Measurements from ENCODE around the gene MTX1.

The MTX1 gene

GRCh38 chr1:155205035-155205434 is 3.5 kb upstream of the MTX1 start:
- H3K27ac ChIP-seq (ENCODE audit: low read depth, low read length), result no peak overlapping the region
- TF ChIP-seq CTCF (IDR thresholded peaks at IDR 0.05; ENCODE audit: low read depth, low read length, poor library complexity, severe bottlenecking) (no peak), EZH2phosphoT487 (IDR thresholded peaks at IDR 0.05; ENCODE audit: borderline replicate concordance, low read length) (no peak)
- no peaks in the 10 kb centered on the region for H3K27me3 ChIP-seq (ENCODE audit: control insufficient read depth, low read length)
- no peaks in the 10 kb centered on the region for H3K36me3 ChIP-seq (ENCODE audit: control insufficient read depth, low read length)
- H3K9me2 ChIP-seq (replicated peaks; ENCODE audit: control insufficient read depth, low read length), result no peaks in the 10 kb centered on the region
- no peak overlapping the region for H3K4me3 ChIP-seq (ENCODE audit: low read length)
- H3K4me1 ChIP-seq (ENCODE audit: control insufficient read depth, low read length), result peaks cover 30% of the 10 kb centered on the region
- no peaks in the 10 kb centered on the region for H4K20me1 ChIP-seq (ENCODE audit: control insufficient read depth, insufficient read depth, low read depth, low read length)
- peaks cover 5% of the 10 kb centered on the region for H3F3A ChIP-seq (ENCODE audit: control insufficient read depth, insufficient read depth)
- H3K4me2 ChIP-seq (ENCODE audit: low read length), result no peak overlapping the region
- peaks cover 6% of the 10 kb centered on the region for H3K79me2 ChIP-seq (ENCODE audit: control insufficient read depth, low read length)
- H3K9me3 ChIP-seq (ENCODE audit: control insufficient read depth, insufficient read depth, low read length), result no peaks in the 10 kb centered on the region

- H3F3A ChIP-seq (ENCODE audit: control insufficient read depth, insufficient read depth), result peaks cover 5% of the 10 kb centered on the region
- peaks cover 11% of the 10 kb centered on the region for H3K79me2 ChIP-seq (ENCODE audit: control insufficient read depth, low read length)
- H3K27me3 ChIP-seq (ENCODE audit: control insufficient read depth, low read length), result no peaks in the 10 kb centered on the region
- H4K20me1 ChIP-seq (ENCODE audit: control insufficient read depth, insufficient read depth, low read depth, low read length), result no peaks in the 10 kb centered on the region
- H3K4me2 ChIP-seq (ENCODE audit: low read length), result no peak overlapping the region
- no peaks in the 10 kb centered on the region for H3K9me2 ChIP-seq (replicated peaks; ENCODE audit: control insufficient read depth, low read length)
- peaks cover 36% of the 10 kb centered on the region for H3K4me1 ChIP-seq (ENCODE audit: control insufficient read depth, low read length)
- H3K9me3 ChIP-seq (ENCODE audit: control insufficient read depth, insufficient read depth, low read length), result no peaks in the 10 kb centered on the region
- H3K27ac ChIP-seq (ENCODE audit: low read depth, low read length), result no peak overlapping the region
- TF ChIP-seq EZH2phosphoT487 (IDR thresholded peaks at IDR 0.05; ENCODE audit: borderline replicate concordance, low read length) (no peak), CTCF (IDR thresholded peaks at IDR 0.05; ENCODE audit: low read depth, low read length, poor library complexity, severe bottlenecking) (no peak)
- H3K4me3 ChIP-seq (ENCODE audit: low read length), result no peak overlapping the region
- peaks cover 4% of the 10 kb centered on the region for H3K36me3 ChIP-seq (ENCODE audit: control insufficient read depth, low read length)
These were observed 2.4 kb upstream of the MTX1 start for GRCh38 chr1:155205969-155206593.

GRCh38 chr1:155206891-155207805 is 1.3 kb upstream of the MTX1 start:
- Histone ChIP-seq H3K27me3 (ENCODE audit: control insufficient read depth, low read length) (no peaks in the 10 kb centered on the region), H3K4me3 (ENCODE audit: low read length) (peak overlapping the region; percentile 97), H3F3A (ENCODE audit: control insufficient read depth, insufficient read depth) (peaks cover 5% of the 10 kb centered on the region), H4K20me1 (ENCODE audit: control insufficient read depth, insufficient read depth, low read depth, low read length) (no peaks in the 10 kb centered on the region), H3K9me3 (ENCODE audit: control insufficient read depth, insufficient read depth, low read length) (no peaks in the 10 kb centered on the region), H3K36me3 (ENCODE audit: control insufficient read depth, low read length) (peaks cover 4% of the 10 kb centered on the region), H3K4me2 (ENCODE audit: low read length) (peak overlapping the region; percentile 93), H3K79me2 (ENCODE audit: control insufficient read depth, low read length) (peaks cover 11% of the 10 kb centered on the region), H3K27ac (ENCODE audit: low read depth, low read length) (peak overlapping the region; percentile 76), H3K9me2 (replicated peaks; ENCODE audit: control insufficient read depth, low read length) (no peaks in the 10 kb centered on the region), H3K4me1 (ENCODE audit: control insufficient read depth, low read length) (peaks cover 36% of the 10 kb centered on the region)
- peak; percentile 85 for TF ChIP-seq CTCF (IDR thresholded peaks at IDR 0.05; ENCODE audit: low read depth, low read length, poor library complexity, severe bottlenecking)
- no peak for TF ChIP-seq EZH2phosphoT487 (IDR thresholded peaks at IDR 0.05; ENCODE audit: borderline replicate concordance, low read length)

Data from DOHH2 (cell line).